ENCODE results near the gene CCDC148.

DNA sequence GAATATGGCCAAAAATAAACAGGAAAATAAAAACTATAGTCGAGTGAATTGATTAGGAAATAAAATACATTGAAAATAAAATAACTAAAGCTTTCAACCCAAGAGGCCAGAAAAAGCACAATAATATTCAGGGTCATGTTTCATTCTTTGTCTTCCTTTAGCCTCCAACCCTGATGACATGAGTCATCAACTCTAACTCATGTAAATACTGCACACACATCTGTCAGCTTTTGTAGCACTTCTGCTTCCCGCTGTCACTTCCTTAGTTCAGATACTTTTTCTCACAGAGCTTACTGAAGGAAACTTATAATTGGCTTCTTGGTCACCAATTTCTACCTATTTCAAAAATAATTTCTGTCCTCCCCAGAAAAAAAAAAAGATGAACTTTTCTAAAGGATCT, 242.1 kb downstream of the CCDC148 start:
- TF ChIP-seq EP300 (IDR thresholded peaks at IDR 0.05; ENCODE audit: borderline replicate concordance): no peak
- no peak for TF ChIP-seq YY1 (IDR thresholded peaks at IDR 0.05; ENCODE audit: low read depth)
- TF ChIP-seq RAD21 (IDR thresholded peaks at IDR 0.05; ENCODE audit: low read depth): no peak
- TF ChIP-seq EGR1 (IDR thresholded peaks at IDR 0.05): no peak

Data from Ishikawa (cell line).